GM21825 (cell line): Measurements from ENCODE around the gene DIO1.
A peak's percentile ranks its signal among the peaks of the same experiment; 100 is the strongest.
"Not testable (repeated sequence)": the region's sequence is repeated elsewhere in the genome, so short reads cannot be mapped to it uniquely, and the experiment has no call there.

ENCODE experiments used
- ATAC-seq: cut with Tn5 transposase; IDR thresholded peaks from one replicate; pipeline ENCODE4 v1.9.1; 2021; ENCODE audit warnings: mild to moderate bottlenecking, moderate library complexity; ENCODE audit not compliant: unreplicated experiment

Gene DIO1

DNA sequence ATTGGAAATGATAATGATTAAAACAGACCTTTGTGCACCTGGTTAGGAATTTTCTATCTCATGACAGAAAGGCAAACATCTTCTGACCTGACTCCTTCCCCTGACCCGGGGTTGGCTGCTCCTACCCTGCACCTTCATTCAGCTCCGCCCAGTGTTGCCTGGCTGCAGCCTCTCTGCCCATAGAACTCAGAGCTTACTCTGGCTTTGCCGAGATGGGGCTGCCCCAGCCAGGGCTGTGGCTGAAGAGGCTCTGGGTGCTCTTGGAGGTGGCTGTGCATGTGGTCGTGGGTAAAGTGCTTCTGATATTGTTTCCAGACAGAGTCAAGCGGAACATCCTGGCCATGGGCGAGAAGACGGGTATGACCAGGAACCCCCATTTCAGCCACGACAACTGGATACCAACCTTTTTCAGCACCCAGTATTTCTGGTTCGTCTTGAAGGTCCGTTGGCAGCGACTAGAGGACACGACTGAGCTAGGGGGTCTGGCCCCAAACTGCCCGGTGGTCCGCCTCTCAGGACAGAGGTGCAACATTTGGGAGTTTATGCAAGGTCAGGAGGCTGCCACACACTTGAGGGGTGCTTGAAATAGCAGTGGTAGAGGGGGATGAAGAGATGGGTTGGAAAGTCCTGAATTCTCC lies at the start of gene DIO1:
Gene DIO1, plus strand, starts transcription at position 189 of the 638 bp plus-strand sequence. Its CDS starts 24 bp downstream, at position 213.
- ATAC-seq = no peak

DNA sequence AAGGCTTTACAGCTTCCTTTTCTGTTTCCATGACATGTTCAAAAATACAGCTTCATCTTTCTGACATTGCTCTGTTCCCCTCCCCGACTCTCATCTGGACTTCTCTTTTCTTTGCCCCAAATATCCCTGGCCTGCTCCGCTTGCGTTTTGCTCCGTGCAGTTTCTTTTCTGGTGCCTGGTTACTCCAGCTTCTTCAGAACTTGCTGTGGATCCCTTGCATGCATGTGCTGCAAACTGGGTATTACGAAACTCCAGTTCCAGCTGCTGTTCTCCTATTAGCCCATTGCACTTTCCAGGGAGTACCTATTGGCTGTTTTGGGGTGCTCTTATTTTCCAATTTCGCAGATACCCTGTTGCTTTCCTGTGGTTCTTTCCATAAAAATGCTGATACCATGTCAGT lies 46.0 kb upstream of the DIO1 start:
- ATAC-seq = no peak

DNA sequence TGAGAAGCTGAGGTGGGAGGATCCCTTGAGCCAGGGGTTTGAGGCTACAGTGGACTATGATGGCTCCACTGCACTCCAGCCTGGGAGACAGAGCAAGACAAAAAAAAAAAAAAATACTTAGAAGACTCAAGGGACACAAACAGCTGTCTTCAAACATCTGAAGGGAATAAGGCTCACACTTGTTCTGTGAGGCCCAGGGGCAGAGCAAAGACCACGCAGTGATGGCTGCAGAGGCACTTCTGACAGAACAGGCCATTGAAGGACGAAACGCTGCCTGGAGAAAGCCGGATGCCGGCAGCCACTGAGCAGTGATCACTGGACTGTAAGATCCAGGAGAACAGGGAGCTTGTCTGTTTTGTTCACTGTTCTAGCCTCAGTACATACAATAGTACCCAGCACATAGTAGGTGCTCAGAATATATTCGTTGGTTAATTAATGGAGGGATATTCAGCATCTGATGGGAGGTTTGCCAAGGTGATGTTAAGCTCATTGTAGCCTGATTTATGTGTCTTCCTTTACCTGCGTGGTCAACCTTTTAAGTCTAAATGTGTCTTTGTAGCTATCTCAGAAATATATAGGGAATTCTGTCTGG lies 43.8 kb upstream of the DIO1 start:
- no peak for ATAC-seq

DNA sequence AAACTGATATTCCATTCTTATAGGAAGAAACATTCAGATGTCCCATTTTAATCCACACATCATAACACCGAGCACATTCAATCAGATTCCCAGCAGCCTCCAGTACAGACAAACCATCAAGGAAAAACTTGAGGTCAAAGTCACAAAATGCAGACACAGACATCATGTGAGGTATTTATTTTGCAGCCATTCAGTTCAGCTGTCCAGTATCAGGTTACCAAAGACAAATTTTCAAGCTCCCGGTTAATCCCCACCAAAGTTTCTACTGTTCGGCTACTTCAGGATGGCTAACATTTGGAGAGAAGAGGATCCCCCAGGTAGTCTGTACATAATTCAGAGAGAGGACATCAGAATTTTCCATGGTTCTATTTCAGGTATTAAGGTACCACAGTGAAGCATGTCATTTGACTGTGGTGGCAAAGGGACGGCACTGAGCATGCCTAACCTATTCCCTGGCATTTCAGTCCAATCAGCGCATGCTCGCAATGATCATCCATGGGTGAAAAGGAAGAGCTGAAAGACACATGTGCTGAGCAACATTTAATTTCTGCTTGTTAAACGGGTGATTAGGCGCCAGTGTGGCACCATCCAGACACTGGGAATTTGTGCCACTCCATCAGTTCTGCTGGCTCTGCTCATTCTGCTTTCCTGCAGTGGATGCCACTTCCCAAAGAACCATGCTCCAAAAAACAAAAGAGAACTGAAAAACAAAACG lies 42.3 kb upstream of the DIO1 start:
- no peak for ATAC-seq

DNA sequence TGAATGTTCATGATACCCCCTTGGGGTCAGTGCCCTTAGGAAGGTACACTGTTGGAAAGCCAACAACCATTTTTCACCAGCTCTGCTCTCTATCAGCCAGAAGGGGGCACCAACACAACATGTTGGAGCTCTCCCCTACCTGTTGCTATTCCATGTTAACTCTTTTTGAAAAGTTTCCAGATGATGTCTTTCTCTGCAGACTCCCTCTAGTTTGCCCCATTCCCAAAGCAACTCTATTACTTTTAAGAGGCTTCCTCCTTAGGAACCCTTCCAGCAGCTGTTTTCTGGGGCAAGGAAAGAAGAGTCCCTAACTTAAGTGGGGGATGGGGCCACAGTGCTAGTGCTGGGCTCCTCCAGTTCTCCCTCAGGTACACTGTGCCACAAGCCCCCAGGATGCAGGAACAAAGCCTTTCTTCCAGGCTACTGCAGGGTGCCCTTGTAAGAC lies 33.0 kb upstream of the DIO1 start:
- no peak for ATAC-seq

DNA sequence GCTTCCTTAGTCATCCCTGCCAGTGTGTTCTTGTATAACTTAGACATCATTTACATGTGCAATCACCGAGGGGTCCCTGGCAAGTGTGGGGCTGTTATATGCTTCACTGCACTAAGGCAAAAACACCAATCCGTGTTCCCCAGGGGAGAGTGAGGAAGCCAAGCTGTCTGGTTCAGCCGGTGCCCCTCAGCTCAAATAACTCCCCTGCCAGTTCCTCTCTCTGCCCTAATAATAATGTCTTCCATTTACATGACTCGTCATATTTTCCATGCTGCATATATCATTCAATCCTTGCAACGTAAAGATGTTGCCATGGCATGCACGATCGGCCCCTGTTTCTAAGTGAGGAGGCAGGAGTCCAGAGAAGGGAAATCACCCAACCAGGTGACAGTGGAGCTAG lies 31.5 kb upstream of the DIO1 start:
- ATAC-seq = no peak

DNA sequence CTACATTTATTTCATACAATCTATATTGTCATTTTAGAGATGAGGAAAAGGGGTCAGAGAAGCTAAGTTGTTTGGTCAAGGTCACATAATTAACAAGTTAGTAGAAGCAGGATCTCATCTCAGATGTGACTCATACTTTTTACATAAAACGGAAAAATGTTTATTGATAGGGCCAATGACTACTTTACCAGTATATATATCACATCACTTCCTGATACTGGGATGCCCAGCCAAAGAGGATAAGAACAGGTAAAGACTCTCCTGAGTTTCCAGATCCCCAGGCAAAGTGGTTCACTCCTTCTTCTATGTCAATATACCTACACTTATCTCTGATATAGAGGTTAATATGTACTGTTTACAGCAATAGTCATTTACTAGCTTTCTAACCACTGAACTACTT lies 25.4 kb upstream of the DIO1 start:
- no peak for ATAC-seq

DNA sequence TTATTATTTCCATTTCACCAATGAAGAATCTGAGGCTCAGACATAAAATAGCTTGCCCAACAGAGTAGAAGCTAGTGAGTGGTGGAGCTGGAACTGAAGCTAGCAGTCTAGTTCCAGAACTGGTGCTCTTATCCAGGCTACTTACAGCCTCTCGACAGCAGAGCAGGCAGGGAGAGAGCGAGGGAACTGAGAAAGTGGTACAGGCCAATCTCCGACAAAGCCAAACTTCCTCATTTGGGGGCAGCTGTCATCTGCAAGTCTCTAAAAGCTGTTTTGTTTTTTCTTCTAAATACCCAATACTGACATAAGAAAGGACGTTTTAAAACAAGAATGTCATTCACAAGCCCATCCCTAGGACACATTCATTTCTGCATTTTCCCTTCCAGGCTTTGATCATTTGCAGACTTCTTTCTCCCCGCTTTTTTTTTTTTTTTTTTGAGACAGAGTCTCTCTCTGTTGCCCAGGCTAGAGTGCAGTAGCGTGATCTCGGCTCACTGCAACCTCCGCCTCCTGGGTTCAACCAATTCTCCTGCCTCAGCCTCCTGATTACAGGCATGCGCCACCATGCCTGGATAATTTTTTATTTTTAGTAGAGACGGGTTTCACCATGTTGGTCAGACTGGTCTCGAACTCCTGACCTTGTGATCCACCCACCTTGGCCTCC lies 24.4 kb upstream of the DIO1 start:
- ATAC-seq = no peak

DNA sequence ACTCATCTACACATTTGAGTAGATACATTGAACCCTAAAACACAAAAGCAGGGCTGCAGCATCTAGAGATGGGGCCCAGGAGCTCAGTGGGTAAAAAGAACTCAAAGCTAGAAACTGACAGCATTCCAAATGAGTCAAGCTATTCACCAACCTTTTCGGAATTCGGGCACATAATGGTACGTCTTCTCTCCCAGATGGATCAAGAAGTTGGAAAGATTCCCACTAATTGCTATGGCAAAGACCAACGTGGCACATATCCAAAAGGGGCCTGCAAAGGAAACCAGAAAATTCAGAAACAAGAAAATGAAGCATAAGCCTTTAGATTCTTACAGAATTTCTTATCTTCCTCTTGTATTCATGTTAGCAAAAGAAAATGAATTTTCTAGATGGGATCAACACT lies 22.8 kb upstream of the DIO1 start:
- ATAC-seq = no peak

DNA sequence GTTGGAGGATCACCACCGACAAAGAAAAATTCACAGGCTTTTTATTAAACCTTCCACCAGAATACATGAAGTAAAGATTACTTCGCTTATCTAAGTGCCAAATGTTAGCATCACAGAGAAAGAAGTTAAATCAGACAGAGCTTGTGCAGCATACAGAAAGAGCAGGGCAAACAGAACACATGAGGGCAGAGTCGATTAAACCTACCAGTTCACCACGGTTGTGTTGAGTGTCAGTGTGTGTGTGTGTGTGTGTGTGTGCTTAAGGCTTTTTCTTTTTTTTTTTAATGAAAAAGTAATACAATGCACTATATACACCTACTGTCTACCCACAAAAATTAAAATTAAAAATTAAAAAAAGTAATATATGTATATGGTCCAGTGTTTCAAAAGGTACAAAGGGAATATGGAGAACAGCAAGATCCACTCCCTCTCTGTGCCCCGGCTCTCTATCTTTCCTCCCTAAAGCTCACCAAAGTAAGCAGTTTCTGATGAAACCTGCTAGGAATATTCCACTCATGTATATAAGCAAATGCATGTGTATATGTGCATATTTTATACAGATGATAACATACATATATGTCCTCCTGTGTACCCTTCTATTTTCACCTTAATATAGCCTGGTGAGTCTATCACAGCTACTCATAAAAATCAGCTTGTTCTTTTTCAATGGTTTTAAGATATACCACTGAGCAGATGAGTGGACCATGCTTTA lies 22.1 kb upstream of the DIO1 start:
- no peak for ATAC-seq

DNA sequence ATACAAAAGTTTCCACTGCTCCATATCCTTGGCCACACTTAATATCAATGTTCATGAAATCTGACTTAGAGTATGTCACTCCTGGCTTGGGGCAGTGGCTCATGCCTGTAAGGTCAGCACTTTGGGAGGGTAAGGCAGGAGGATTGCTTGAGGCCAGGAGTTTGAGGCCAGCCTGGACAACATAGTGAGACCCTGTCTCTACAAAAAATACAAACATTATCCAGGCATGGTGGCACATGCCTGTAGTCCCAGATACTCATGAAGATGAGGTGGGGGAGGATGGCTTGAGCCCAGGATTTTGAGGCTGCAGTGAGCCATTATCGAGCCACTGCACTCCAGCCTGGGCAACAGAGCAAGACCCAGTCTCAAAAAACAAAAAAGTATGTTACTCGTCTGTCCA lies 18.8 kb upstream of the DIO1 start:
- not testable (repeated sequence) for ATAC-seq

DNA sequence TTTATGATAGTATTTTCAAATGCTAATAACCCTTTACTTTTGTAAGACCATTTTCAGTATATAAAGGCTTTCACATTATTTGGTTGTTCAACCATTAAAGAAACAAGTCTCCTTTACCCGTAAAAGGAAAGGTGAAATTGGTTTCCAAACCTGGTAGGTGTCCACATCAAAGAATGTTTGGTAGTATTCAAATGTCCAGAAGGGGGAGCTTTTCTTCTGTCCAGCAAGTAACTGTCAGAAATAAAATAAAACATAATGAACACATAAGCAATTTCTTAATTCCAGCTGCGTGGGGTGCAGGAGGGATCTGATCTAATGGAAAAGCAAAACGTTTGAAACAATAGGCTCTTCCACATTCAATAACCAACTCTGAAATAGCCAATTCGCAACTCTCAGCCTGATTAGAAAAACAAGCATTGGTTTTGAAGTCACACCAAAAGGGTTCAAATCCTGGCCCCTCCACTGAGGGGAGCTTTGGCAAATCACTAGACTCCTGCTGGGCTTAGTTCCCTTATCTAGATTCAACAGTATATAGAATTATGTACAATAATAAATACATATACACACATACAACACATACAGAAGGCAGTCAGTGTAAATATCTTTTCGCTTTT lies 15.4 kb upstream of the DIO1 start:
- ATAC-seq = no peak

DNA sequence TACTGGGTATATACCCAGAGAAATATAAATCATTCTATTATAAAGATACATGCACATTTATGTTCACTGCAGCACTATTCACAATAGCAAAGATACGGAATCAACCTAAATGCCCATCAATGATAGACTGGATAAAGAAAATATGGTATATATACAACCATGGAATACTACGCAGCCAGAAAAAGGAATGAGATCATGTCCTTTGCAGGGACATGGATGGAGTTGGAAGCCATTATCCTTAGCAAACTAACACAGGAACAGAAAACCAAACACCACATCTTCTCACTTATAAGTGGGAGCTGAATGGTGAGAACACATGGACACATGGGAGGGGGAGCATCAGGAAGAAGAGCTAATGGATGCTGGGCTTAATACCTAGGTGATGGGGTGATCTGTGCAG lies 12.1 kb upstream of the DIO1 start:
- not testable (repeated sequence) for ATAC-seq

DNA sequence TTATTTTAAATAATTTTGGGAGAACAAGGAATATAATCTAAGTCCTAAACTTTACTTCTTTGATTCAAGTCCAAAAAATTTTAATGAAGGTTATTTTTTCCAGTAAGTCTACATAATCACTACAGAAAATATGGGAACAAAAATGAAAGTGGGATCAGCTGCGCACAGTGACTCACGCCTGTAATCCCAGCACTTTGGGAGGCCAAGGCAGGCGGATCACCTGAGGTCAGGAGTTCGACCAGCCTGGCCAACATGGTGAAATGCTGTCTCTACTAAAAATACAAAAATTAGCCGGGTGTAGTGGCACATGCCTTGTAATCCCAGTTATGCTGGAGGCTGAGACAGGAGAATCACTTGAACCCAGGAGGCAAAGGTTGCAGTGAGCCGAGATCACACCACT lies 10.4 kb upstream of the DIO1 start:
- ATAC-seq = not testable (repeated sequence)

DNA sequence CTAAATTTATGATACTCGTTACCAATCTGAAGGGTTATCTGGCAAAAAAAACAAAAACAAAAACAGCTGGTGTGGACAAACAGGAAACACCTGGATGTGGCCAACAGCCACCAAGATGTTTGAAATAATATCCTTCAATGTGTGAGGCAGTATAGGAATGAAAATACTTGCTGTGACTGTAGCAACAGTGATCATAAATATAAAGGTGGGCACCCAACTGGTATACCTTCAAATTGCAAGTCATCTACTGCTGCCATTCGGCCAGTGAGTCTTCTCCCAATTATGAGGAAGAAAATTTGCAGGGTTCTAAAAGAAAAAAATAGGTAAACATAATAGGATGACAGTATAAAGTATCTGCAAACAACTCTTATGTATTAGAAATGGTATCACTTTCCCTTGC lies 5.3 kb upstream of the DIO1 start:
- no peak for ATAC-seq

DNA sequence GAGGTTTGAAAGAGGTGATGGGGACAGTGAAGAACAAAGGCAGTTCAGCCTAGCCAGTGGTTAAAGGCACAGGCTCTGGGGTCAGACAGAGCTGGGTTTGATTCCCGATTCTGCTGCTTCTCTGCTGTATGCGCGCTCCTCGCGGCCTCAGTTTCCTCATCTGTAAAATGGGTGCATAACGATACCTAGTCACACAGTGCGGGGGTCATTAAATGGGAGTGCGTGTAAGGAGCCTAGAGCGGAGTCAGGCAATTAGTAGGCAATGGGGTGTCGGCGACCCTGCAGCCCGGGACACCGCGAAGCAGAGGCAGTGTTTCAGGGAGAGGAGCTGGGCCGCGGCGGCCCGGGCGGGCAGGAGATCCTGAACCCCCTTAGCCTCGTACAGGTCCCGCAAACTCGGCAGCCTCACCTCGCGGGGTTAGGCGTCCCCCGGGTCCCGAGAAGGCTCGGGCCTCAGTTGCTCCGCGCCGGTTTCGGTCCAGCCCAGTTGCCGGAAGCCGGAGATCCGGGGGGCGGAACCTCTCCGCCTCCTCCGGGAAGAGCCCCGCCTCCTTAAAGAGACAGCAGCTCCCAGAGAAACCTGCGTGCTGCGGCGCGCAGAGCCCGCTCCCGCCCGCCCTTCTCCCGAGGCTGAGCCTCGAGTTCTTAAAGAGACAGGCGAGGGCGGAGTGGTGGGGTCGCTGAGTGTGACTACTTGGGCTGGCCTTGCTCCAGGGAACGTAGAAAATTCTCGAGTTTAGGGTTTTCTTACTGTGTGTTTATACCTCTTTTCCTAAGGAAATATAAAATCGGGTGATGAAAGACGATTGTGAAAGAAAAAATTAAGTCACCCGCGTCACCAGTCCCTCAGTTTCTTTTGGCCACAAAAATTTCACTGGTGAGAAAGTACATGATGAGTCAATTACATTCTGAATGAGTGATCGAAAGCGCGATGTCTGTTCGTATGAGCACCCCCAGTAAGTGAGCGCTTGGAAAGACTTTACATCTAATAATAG lies 4.4 kb upstream of the DIO1 start, which contains the start of gene YIPF1:
Gene YIPF1, minus strand, starts transcription at position 494 of the 995 bp plus-strand sequence. CDS start 860 bp downstream, outside the sequence.
- peak; percentile 84 for ATAC-seq

DNA sequence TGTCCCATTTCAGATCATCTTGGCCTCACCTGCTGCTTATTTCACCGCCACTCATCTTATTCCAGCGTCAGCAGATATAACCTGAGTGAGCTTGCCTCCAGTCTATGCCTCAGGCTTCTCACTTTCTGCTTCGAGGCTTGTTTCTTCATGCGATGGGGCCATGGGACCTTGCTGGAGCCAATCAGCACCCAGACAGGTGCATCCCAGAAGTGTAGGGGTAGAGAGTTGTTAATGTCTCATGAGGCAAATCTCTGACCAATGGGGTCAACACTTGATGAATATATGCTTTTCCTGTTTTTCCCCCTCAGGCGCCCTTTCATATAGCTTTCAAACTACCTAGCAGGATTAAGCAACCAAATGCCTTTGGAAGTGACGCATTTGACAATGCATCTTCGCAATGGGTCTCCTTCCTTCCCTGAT lies 3.5 kb upstream of the DIO1 start:
- ATAC-seq = no peak

DNA sequence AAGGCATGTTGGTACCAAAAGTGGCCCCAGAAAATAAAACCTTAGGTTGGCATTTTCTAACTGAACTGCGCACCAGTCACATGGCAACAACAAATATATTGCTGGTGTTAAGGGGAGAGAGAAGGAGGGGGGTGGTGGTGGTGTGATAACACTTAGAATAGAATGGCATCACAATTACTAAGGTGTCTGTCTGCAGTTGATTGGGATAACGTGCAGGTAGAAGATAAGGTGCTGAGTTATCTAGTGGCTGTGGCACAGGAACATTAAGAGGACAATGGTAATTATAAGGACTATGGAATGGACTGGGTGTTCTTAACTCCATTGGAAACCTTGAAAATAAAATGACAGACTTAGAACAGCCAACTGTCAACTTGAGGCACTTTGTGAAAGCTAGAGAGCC lies 3.0 kb upstream of the DIO1 start:
- ATAC-seq = no peak

DNA sequence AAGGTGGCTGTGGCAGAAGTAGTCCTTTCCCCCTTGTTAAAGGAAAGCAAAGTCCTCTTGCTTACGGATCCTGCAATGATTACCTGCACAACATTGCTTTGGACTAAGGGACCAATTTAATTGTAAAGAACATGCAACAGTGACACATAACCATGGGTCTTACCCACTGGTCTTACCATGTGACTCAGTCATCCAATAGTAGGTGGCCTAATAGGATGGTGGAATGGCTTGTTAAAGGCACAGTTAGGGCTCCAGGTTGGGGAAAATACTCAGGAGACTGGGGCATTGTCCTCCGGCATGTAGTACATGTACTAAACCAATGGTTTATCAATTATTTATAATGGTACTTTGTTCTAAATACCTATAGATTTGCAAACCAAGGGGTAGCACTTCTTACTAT lies 2.3 kb upstream of the DIO1 start:
- no peak for ATAC-seq
